ENCODE measurements around the gene GRB10. TPM values are rescaled to one million over a fixed set of nuclear protein-coding genes. Genes with fewer than 3 reads are reported as not detected.

The GRB10 gene
- total and polyA plus RNA-seq, 2 of the 8 experiments (the other 6 are each of a cell fraction or from before 2014, with no cell fraction given), result 35.7 to 97.0 TPM

GRCh38 chr7:50647286-50647980 lies 135.3 kb downstream of the GRB10 start (continued):
- TF ChIP-seq CHD7 (IDR thresholded peaks at IDR 0.05; ENCODE audit: insufficient replicate concordance, low read length) (no peak), POLR2AphosphoS5 (IDR thresholded peaks at IDR 0.05; ENCODE audit: low read depth, low read length) (no peak), GABPA (IDR thresholded peaks at IDR 0.05; ENCODE audit: borderline replicate concordance, insufficient read depth, low read length) (no peak), MAX (IDR thresholded peaks at IDR 0.05) (no peak), SRF (IDR thresholded peaks at IDR 0.05; ENCODE audit: low read depth, low read length) (no peak), JUN (IDR thresholded peaks at IDR 0.05; ENCODE audit: low read depth, low read length) (no peak), EGR1 (IDR thresholded peaks at IDR 0.05; ENCODE audit: borderline replicate concordance, low read depth, low read length) (no peak), HDAC2 (IDR thresholded peaks at IDR 0.05; ENCODE audit: borderline replicate concordance in 1 of 2, low read depth in 2 of 2, low read length in 2 of 2) (no peak), BACH1 (IDR thresholded peaks at IDR 0.05; ENCODE audit: low read length) (no peak), BRCA1 (IDR thresholded peaks at IDR 0.05; ENCODE audit: low read depth, low read length) (no peak), ZNF274 (IDR thresholded peaks at IDR 0.05; ENCODE audit: borderline replicate concordance, extremely low read depth, low read length) (no peak)

Measured in H1 (cell line).